Measurements from ENCODE around the gene SUPT5H.

SUPT5H gene

GRCh38 chr19:39507715-39508364 lies 62.5 kb downstream of the SUPT5H start:
- no peak for TF ChIP-seq CTCF (IDR thresholded peaks at IDR 0.05; ENCODE audit: borderline replicate concordance, insufficient read depth, low read depth, low read length)
- H3K4me3 ChIP-seq (ENCODE audit: low read depth, low read length), result peak overlapping the region; percentile 64

- no peak overlapping the region for H3K4me3 ChIP-seq (ENCODE audit: low read depth, low read length)
- no peak for TF ChIP-seq CTCF (IDR thresholded peaks at IDR 0.05; ENCODE audit: borderline replicate concordance, insufficient read depth, low read depth, low read length)
Measured at GRCh38 chr19:39508629-39509028, 63.2 kb downstream of the SUPT5H start.

GRCh38 chr19:39509233-39509632 lies 63.9 kb downstream of the SUPT5H start:
- TF ChIP-seq CTCF (IDR thresholded peaks at IDR 0.05; ENCODE audit: borderline replicate concordance, insufficient read depth, low read depth, low read length), result no peak
- H3K4me3 ChIP-seq (ENCODE audit: low read depth, low read length), result no peak overlapping the region

- no peak for TF ChIP-seq CTCF (IDR thresholded peaks at IDR 0.05; ENCODE audit: borderline replicate concordance, insufficient read depth, low read depth, low read length)
- no peak overlapping the region for H3K4me3 ChIP-seq (ENCODE audit: low read depth, low read length)
Measured at GRCh38 chr19:39512988-39513387, 67.6 kb downstream of the SUPT5H start.

- H3K4me3 ChIP-seq (ENCODE audit: low read depth, low read length), result peak within 1 kb of the TSS; percentile 12
- no peak for TF ChIP-seq CTCF (IDR thresholded peaks at IDR 0.05; ENCODE audit: borderline replicate concordance, insufficient read depth, low read depth, low read length)
Measured at GRCh38 chr19:39514840-39515550, 69.6 kb downstream of the SUPT5H start, which contains the start of gene SELENOV. SELENOV (plus strand) TSS chr19:39515139; CDS start chr19:39515213, 74 bp downstream.

GRCh38 chr19:39515551-39516191 lies 70.3 kb downstream of the SUPT5H start:
- TF ChIP-seq CTCF (IDR thresholded peaks at IDR 0.05; ENCODE audit: borderline replicate concordance, insufficient read depth, low read depth, low read length), result no peak
- H3K4me3 ChIP-seq (ENCODE audit: low read depth, low read length), result peak overlapping the region; percentile 12

Measured in GM12875 (cell line).